ENCODE results near the gene PHRF1.

PHRF1 gene, protein sequence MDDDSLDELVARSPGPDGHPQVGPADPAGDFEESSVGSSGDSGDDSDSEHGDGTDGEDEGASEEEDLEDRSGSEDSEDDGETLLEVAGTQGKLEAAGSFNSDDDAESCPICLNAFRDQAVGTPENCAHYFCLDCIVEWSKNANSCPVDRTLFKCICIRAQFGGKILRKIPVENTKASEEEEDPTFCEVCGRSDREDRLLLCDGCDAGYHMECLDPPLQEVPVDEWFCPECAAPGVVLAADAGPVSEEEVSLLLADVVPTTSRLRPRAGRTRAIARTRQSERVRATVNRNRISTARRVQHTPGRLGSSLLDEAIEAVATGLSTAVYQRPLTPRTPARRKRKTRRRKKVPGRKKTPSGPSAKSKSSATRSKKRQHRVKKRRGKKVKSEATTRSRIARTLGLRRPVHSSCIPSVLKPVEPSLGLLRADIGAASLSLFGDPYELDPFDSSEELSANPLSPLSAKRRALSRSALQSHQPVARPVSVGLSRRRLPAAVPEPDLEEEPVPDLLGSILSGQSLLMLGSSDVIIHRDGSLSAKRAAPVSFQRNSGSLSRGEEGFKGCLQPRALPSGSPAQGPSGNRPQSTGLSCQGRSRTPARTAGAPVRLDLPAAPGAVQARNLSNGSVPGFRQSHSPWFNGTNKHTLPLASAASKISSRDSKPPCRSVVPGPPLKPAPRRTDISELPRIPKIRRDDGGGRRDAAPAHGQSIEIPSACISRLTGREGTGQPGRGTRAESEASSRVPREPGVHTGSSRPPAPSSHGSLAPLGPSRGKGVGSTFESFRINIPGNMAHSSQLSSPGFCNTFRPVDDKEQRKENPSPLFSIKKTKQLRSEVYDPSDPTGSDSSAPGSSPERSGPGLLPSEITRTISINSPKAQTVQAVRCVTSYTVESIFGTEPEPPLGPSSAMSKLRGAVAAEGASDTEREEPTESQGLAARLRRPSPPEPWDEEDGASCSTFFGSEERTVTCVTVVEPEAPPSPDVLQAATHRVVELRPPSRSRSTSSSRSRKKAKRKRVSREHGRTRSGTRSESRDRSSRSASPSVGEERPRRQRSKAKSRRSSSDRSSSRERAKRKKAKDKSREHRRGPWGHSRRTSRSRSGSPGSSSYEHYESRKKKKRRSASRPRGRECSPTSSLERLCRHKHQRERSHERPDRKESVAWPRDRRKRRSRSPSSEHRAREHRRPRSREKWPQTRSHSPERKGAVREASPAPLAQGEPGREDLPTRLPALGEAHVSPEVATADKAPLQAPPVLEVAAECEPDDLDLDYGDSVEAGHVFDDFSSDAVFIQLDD (N-terminal part only)

DNA sequence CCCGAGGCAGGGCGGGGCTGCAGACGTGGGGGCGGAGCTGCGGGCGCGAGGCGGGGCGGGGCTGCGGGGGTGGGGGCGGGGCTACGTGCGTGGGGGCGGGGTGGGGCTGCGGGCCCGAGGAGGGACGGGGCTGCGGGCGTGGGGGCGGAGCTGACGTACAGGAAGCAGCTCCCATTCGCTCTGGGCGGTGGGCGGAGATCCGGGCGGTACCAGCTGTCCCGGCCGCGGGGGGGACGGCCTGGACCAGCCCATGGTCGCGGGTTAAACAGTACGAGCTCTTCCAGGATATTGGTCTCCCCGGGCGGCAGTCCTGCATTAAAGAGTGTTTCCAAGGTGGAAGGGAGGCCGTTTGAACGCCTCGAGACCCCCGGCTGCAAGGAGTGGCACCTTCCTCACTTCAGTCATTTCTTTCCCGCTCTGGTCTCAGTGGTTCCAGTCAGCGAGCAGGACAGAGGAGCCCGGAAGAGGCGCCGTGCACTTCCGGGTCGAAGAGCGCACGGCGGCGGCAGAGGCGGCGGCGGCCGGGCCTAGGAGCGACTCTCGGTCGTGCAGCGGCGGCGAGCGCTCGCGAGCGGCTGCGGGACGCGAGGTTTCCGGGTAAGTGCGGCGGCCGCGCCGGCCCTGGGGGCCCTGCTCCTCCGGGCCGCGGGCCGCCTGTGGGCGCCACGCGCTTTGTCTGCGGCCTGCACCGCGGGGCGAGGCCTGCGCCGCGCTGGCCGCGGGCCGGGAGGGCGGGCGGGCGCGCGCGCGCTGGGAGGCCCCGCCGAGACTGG lies at the start of gene PHRF1:
Gene PHRF1, plus strand, starts transcription at position 475 of the 773 bp plus-strand sequence. CDS start 5,043 bp downstream, outside the sequence.
- TF ChIP-seq, protein P1, sequence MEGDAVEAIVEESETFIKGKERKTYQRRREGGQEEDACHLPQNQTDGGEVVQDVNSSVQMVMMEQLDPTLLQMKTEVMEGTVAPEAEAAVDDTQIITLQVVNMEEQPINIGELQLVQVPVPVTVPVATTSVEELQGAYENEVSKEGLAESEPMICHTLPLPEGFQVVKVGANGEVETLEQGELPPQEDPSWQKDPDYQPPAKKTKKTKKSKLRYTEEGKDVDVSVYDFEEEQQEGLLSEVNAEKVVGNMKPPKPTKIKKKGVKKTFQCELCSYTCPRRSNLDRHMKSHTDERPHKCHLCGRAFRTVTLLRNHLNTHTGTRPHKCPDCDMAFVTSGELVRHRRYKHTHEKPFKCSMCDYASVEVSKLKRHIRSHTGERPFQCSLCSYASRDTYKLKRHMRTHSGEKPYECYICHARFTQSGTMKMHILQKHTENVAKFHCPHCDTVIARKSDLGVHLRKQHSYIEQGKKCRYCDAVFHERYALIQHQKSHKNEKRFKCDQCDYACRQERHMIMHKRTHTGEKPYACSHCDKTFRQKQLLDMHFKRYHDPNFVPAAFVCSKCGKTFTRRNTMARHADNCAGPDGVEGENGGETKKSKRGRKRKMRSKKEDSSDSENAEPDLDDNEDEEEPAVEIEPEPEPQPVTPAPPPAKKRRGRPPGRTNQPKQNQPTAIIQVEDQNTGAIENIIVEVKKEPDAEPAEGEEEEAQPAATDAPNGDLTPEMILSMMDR (IDR thresholded peaks at IDR 0.05; ENCODE audit: low read depth, low read length), result no peak
- DNase-seq (ENCODE audit: low read depth in 2 of 2), result peak; percentile 96 to 97
- H3K4me3 ChIP-seq (replicated peaks in 1 of 2; ENCODE audit: low read depth in 2 of 2, low read length in 2 of 2), result peak within 1 kb of the TSS; percentile 86 to 98

DNA sequence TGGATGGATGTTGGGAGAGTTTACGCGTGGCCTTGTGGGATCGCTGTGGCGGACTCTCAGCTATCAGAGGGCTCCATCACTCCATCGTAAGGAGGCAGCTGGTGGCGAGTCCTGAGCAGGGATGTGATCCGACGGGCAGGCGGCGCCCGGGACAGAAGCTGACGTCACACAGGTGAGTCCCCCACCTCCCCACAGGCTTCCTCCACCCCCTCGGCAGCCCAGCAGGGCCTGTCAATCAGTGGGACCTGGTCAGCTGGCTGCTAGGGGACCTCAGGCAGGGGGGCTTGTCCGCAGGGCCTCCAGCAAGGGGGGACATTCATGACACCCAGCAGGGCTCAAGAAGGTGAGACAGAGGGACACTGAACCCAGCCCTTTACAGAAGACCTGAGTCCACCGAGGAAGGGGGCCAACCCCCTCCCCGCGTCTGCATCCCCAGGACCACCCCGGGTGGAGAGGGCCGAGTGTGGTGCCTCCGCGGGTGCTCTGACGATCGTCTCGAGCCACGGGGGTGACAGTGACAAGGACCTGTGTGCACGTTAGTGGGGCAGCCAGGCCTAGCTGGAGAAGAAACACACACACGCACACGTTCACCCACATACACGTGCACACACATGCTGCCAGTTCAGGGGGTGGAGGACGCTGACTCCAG lies 48.0 kb upstream of the PHRF1 start:
- TF ChIP-seq, protein P1 (IDR thresholded peaks at IDR 0.05; ENCODE audit: low read depth, low read length), result no peak

DNA sequence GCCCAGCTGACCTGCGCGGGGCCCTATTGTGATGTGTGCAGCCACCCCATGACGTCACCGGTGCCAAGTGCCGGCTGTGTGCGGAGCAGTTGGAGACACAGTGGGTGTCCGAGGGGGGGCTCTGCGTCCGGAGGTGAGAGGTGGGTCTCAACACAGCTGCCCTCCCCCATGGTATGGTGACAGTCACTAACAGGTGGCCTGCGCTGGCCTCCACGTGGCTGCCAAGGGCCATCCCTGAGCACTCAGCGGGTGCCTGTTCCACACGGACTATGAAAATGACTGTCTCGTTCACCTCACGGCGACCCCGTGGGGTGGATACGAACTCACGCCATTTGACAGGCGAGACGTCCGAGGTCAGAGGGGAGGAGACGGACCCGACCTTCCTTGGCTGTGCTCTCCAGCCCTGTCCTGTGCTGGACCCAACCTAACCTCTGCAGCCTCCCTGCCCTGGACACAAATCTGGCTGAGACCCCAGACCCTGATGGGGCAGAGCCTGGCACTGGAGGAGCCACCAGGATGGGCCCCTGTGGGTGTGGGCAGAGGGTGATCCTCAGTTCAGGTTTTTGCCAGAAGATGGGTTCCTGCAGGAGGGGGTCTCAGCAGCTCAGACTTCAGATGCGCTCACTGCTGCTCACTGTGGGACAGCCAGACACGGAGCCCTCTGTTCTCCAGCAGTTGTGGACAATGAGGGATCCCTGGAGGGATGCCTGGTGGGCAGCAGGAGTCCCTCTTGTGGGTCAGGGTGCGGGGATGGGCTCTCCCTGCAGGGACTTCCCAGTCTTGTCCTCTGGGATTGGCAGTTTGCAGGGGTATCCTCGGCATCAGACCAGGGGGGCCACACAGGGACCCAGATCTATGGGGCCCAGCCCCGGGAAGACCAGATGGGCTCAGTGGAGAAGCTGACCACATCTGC lies 47.2 kb upstream of the PHRF1 start:
- no peak overlapping the region for H3K4me3 ChIP-seq (replicated peaks in 1 of 2; ENCODE audit: low read depth in 2 of 2, low read length in 2 of 2)
- TF ChIP-seq, protein P1 (IDR thresholded peaks at IDR 0.05; ENCODE audit: low read depth, low read length), result no peak
- DNase-seq (ENCODE audit: low read depth in 2 of 2), result no peak

More for the DNA sequence above, 48.0 kb upstream of the PHRF1 start:
- H3K4me3 ChIP-seq (replicated peaks in 1 of 2; ENCODE audit: low read depth in 2 of 2, low read length in 2 of 2), result no peak overlapping the region
- DNase-seq (ENCODE audit: low read depth in 2 of 2), result no peak

DNA sequence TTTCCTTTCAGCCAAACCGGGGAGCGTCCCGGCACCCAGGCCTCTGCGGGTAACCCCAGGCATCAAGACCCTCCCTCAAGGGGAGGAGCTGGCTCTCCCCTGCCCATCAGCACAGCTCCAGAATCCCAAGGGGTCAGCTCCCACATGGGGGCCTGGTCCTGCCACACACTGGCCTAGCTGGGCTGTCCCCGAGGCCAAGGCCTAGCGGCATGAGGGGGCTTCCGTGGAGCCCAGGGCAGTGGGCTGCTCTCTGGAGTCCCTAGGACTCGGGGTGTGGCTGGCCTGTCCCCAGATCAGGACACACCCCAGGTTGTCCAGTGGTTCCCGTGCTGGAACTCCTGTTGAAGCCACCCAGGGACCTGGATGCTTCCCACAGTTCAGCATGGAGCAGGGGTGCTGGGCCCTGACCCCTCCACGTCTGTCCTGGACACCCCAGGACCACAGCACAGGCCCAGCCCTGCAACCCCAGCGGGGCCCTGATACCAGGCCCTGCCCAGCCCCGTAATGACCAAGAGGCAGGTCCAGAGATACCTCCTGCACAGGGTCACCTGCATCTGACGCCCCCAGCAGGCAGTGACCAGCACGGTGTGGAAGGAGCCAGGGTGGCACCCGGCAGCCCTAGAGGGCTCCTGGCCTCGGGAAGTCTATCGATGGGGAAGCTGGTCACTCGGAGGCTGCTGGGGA lies 46.4 kb upstream of the PHRF1 start:
- DNase-seq (ENCODE audit: low read depth in 2 of 2), result no peak
- H3K4me3 ChIP-seq (replicated peaks in 1 of 2; ENCODE audit: low read depth in 2 of 2, low read length in 2 of 2), result no peak overlapping the region
- TF ChIP-seq, protein P1 (IDR thresholded peaks at IDR 0.05; ENCODE audit: low read depth, low read length), result no peak

All from cardiac fibroblast (primary cell).